ENCODE results near the gene ABCG1.

- TF ChIP-seq REST (IDR thresholded peaks at IDR 0.05; ENCODE audit: unreplicated experiment) = no peak
- TF ChIP-seq CTCF (conservative IDR thresholded peaks at IDR 0.05; ENCODE audit: low read depth in 2 of 2) = no peak
- no peak for TF ChIP-seq STAT1 (IDR thresholded peaks at IDR 0.05; ENCODE audit: unreplicated experiment)
- no peak for TF ChIP-seq EZH2 (IDR thresholded peaks at IDR 0.05; ENCODE audit: low read depth, unreplicated experiment)
- no peak for TF ChIP-seq EZH2phosphoT487 (IDR thresholded peaks at IDR 0.05; ENCODE audit: unreplicated experiment)
- no peak for TF ChIP-seq POLR2AphosphoS5 (IDR thresholded peaks at IDR 0.05; ENCODE audit: low read depth)
- TF ChIP-seq CREB1 (CRISPR knock-in tag; IDR thresholded peaks at IDR 0.05; ENCODE audit: low read depth) = no peak
- TF ChIP-seq ETS1 (IDR thresholded peaks at IDR 0.05) = no peak
- no peak for TF ChIP-seq ZNF331 (CRISPR knock-in tag; IDR thresholded peaks at IDR 0.05; ENCODE audit: low read depth)
- TF ChIP-seq JUNB (IDR thresholded peaks at IDR 0.05; ENCODE audit: unreplicated experiment) = no peak
- TF ChIP-seq ZNF462 (CRISPR knock-in tag; IDR thresholded peaks at IDR 0.05) = no peak
- TF ChIP-seq NANOG (IDR thresholded peaks at IDR 0.05; ENCODE audit: borderline replicate concordance) = no peak
These were observed 75.4 kb downstream of the ABCG1 start for GRCh38 chr21:42294273-42294880.

All from GM23338 (cell line).